Caco-2 (cell line): ENCODE results near the gene PSME4. TPM values are rescaled to one million over a fixed set of nuclear protein-coding genes. Genes with fewer than 3 reads are reported as not detected.
"Not testable (repeated sequence)": the region's sequence is repeated elsewhere in the genome, so short reads cannot be mapped to it uniquely, and the experiment has no call there.

Experiments
- BruUV-seq: library from RNA; stranded (reverse); fragments of 400-500 nt; replicated peaks from 2 replicates; lab custom pipeline; 2021; lab: Mats Ljungman, UMichigan
- CTCF ChIA-PET: fragments of 300-600 bp; sonication (Branson Sonifier 250); formaldehyde crosslinking; loops from one replicate; lab custom pipeline; 2022; ENCODE audit warnings: antibody characterized with exemption; lab: Charles Lee
- POLR2A ChIA-PET: fragments of 300-600 bp; sonication (Branson Sonifier 250); formaldehyde crosslinking; loops from one replicate; lab custom pipeline; 2022; ENCODE audit warnings: antibody characterized with exemption; lab: Charles Lee
- DNase-seq, 2 experiments: peaks; one replicate each; pipeline versions ENCODE4 v3.0.0 to v3.0.0-alpha.2; 2020 to 2022
- H3K27me3 ChIP-seq: replicated peaks from 2 replicates; pipeline ENCODE4 v1.6.0; 2011; ENCODE audit warnings: low read length; ENCODE audit not compliant: control insufficient read depth, insufficient read depth
- H3K36me3 ChIP-seq: 2 replicates; pipeline ENCODE4 v1.5.1; 2011; ENCODE audit warnings: low read length; ENCODE audit not compliant: control insufficient read depth, insufficient read depth
- H3K4me1 ChIP-seq: fragments of 250-450 bp; sonication (Bioruptor Pico); 2 replicates; pipeline ENCODE4 v1.5.1; 2020; ENCODE audit warnings: mild to moderate bottlenecking
- H3K4me3 ChIP-seq: 2 replicates; pipeline ENCODE4 v1.5.1; 2011; ENCODE audit warnings: low read depth, mild to moderate bottlenecking, control low read depth, low read length
- H3K9me3 ChIP-seq: fragments of 250-450 bp; sonication (Bioruptor Pico); 2 replicates; pipeline ENCODE4 v1.5.1; 2020; ENCODE audit warnings: mild to moderate bottlenecking, moderate library complexity
- H3K27ac Mint-ChIP-seq: one replicate; pipeline ENCODE4 v1.8.0; 2022; ENCODE audit warnings: mixed read lengths; ENCODE audit not compliant: unreplicated experiment
- H3K27me3 Mint-ChIP-seq: one replicate; pipeline ENCODE4 v1.8.0; 2022; ENCODE audit warnings: mixed read lengths; ENCODE audit not compliant: insufficient read depth, unreplicated experiment
- H3K36me3 Mint-ChIP-seq: one replicate; pipeline ENCODE4 v1.8.0; 2022; ENCODE audit warnings: mild to moderate bottlenecking, mixed read lengths; ENCODE audit not compliant: insufficient read depth, unreplicated experiment
- H3K4me1 Mint-ChIP-seq: one replicate; pipeline ENCODE4 v1.8.0; 2022; ENCODE audit warnings: low read depth, mixed read lengths; ENCODE audit not compliant: unreplicated experiment
- H3K4me3 Mint-ChIP-seq: one replicate; pipeline ENCODE4 v1.8.0; 2022; ENCODE audit warnings: mild to moderate bottlenecking, moderate library complexity, mixed read lengths; ENCODE audit not compliant: unreplicated experiment
- H3K9me3 Mint-ChIP-seq: one replicate; pipeline ENCODE4 v1.8.0; 2022; ENCODE audit warnings: mixed read lengths; ENCODE audit not compliant: unreplicated experiment
- intact Hi-C: fragments of 100-400 bp; cut with micrococcal nuclease; formaldehyde crosslinking; loops from one replicate; pipeline ENCODE4 v1.10.0; 2022; ENCODE audit not compliant: unreplicated experiment
- total RNA-seq: library from RNA; stranded (reverse); gene quantifications from 2 replicates; pipeline ENCODE4 v1.2.3, GENCODE V29; 2022
- TF ChIP-seq, protein P1 (sequence below), 2 experiments: fragments of 200-600 bp in 1 of 2; IDR thresholded peaks; 1 replicate in 1 of 2; 2 replicates in 1 of 2; pipeline versions ENCODE4 v1.5.1 to v1.8.0; 2011 to 2022; ENCODE audit warnings: antibody characterized with exemption in 1 of 2, control low read depth in 1 of 2, inconsistent platforms in 1 of 2, low read depth in 1 of 2, low read length in 1 of 2, mild to moderate bottlenecking in 1 of 2, moderate library complexity in 1 of 2; ENCODE audit not compliant: insufficient read depth in 1 of 2, severe bottlenecking in 1 of 2, unreplicated experiment in 1 of 2

The PSME4 gene
- total RNA-seq, 1 experiment from 2014 or later, result 79.0 TPM

DNA sequence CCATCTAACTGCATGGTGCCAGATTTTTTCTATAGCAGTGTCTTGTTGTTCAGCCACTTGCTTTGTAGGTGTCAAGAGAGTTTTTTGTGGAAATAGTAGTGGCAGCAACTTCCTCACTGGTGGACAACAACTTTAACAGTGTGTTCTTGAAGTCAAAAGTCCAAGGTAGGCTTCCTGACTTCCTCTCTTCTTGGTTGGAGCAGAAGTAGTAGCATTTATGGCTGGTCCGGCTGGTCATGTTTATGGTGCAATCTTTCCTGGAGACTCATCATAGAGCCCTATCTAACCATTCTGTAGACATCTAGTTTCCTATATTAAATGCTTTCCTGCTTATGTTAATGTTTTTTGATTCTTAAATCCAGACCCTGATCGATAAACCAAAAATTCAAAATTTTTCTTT, 122.7 kb downstream of the PSME4 start:
- Mint-ChIP-seq H3K4me3 (no peak overlapping the region), H3K36me3 (peaks cover 15% of the 10 kb centered on the region), H3K4me1 (peaks cover 7% of the 10 kb centered on the region), H3K9me3 (no peaks in the 10 kb centered on the region), H3K27ac (no peak overlapping the region), H3K27me3 (no peaks in the 10 kb centered on the region)
- intact Hi-C loops, result no loop called here
- no peak overlapping the region for H3K4me3 ChIP-seq
- H3K4me1 ChIP-seq, result no peaks in the 10 kb centered on the region
- no TSS peak for BruUV-seq
- H3K27me3 ChIP-seq, result no peaks in the 10 kb centered on the region
- DNase-seq, result no peak
- CTCF ChIA-PET, result no interaction called here
- POLR2A ChIA-PET, result no interaction called here
- H3K9me3 ChIP-seq, result no peaks in the 10 kb centered on the region
- H3K36me3 ChIP-seq, result no peaks in the 10 kb centered on the region
- TF ChIP-seq, protein P1, sequence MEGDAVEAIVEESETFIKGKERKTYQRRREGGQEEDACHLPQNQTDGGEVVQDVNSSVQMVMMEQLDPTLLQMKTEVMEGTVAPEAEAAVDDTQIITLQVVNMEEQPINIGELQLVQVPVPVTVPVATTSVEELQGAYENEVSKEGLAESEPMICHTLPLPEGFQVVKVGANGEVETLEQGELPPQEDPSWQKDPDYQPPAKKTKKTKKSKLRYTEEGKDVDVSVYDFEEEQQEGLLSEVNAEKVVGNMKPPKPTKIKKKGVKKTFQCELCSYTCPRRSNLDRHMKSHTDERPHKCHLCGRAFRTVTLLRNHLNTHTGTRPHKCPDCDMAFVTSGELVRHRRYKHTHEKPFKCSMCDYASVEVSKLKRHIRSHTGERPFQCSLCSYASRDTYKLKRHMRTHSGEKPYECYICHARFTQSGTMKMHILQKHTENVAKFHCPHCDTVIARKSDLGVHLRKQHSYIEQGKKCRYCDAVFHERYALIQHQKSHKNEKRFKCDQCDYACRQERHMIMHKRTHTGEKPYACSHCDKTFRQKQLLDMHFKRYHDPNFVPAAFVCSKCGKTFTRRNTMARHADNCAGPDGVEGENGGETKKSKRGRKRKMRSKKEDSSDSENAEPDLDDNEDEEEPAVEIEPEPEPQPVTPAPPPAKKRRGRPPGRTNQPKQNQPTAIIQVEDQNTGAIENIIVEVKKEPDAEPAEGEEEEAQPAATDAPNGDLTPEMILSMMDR (IDR thresholded peaks at IDR 0.05; ENCODE audit: insufficient read depth in 1 of 2, low read depth in 1 of 2, low read length in 1 of 2, severe bottlenecking in 1 of 2, unreplicated experiment in 1 of 2), result no peak

DNA sequence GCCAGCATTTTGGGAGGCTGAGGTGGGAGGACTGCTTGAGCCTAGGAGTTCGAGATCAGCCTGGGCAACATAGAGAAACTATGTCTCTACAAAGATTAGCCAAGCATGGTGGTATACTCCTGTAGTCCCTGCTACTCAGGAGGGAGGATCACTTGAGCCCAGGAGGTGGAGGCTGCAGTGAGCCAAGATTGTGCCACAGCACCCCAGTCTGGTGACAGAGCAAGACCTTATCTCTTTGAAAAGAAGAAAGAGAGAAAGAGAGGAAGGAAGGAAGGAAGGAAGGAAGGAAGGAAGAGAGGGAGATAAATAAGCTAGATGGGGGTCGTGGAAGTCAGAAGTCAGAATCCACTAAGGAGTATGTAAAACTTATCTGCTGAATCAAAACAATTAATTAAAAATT, 127.2 kb downstream of the PSME4 start:
- DNase-seq, result no peak
- intact Hi-C loops, result no loop called here
- H3K4me1 ChIP-seq, result no peaks in the 10 kb centered on the region
- Mint-ChIP-seq H3K27me3 (no peaks in the 10 kb centered on the region), H3K9me3 (no peaks in the 10 kb centered on the region), H3K4me1 (peaks cover 7% of the 10 kb centered on the region), H3K27ac (no peak overlapping the region), H3K4me3 (no peak overlapping the region), H3K36me3 (peaks cover 15% of the 10 kb centered on the region)
- no peak overlapping the region for H3K4me3 ChIP-seq
- TF ChIP-seq, protein P1 (IDR thresholded peaks at IDR 0.05; ENCODE audit: insufficient read depth in 1 of 2, low read depth in 1 of 2, low read length in 1 of 2, severe bottlenecking in 1 of 2, unreplicated experiment in 1 of 2), result no peak
- BruUV-seq, result no TSS peak
- H3K9me3 ChIP-seq, result 0 out of 2 replicates have a peak, but pooled peaks cover 2% of the 10 kb centered on the region
- ChIA-PET POLR2A (no interaction called here), CTCF (no interaction called here)
- H3K27me3 ChIP-seq, result no peaks in the 10 kb centered on the region
- H3K36me3 ChIP-seq, result no peaks in the 10 kb centered on the region

DNA sequence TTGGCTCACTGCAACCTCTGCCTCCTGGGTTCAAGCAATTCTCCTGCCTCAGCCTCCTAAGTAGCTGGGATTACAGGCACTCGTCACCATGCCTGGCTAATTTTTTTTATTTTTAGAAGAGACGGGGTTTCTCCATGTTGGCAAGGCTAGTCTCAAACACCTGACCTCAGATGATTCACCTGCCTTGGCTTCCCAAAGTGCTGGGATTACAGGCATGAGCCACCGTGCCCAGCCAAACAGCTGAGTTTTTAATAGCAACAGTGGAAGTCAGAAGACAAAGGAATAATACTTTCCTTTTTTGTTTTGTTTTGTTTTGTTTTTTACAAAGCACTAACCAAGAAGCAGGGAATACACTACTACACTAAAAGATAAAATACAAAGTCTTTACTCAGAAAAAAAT, 127.9 kb downstream of the PSME4 start:
- DNase-seq, result no peak
- intact Hi-C loops, result no loop called here
- no TSS peak for BruUV-seq
- ChIA-PET POLR2A (no interaction called here), CTCF (no interaction called here)
- Mint-ChIP-seq H3K27me3 (no peaks in the 10 kb centered on the region), H3K36me3 (peaks cover 15% of the 10 kb centered on the region), H3K9me3 (no peaks in the 10 kb centered on the region), H3K4me1 (peaks cover 7% of the 10 kb centered on the region), H3K27ac (no peak overlapping the region), H3K4me3 (no peak overlapping the region)
- no peaks in the 10 kb centered on the region for H3K4me1 ChIP-seq
- no peak overlapping the region for H3K4me3 ChIP-seq
- H3K9me3 ChIP-seq, result 0 out of 2 replicates have a peak, but pooled peaks cover 2% of the 10 kb centered on the region
- no peaks in the 10 kb centered on the region for H3K27me3 ChIP-seq
- H3K36me3 ChIP-seq, result no peaks in the 10 kb centered on the region
- TF ChIP-seq, protein P1 (IDR thresholded peaks at IDR 0.05; ENCODE audit: insufficient read depth in 1 of 2, low read depth in 1 of 2, low read length in 1 of 2, severe bottlenecking in 1 of 2, unreplicated experiment in 1 of 2), result no peak

DNA sequence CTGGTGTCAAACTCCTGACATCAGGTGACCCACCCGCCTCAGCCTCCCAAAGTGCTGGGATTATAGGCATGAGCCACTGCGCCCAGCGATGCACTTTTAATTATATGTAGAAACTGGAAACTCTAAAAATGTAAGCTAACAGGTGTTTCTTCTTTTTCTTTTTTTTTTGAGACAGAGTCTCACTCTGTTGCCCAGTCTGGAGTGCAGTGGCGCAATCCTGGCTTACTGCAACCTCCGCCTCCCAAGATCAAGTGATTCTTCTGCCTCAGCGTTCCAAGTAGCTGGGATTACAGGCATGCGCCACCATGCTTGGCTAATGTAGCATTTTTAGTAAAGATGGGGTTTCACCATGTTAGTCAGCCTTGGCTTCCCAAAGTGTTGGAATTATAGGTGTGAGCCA, 129.1 kb downstream of the PSME4 start:
- H3K9me3 Mint-ChIP-seq, result not testable (repeated sequence)

More for the DNA sequence above, 129.1 kb downstream of the PSME4 start:
- H3K4me3 Mint-ChIP-seq, DNase-seq, H3K4me1 Mint-ChIP-seq, POLR2A ChIA-PET, BruUV-seq, H3K36me3 ChIP-seq, H3K4me1 ChIP-seq, H3K27me3 ChIP-seq, CTCF ChIA-PET, H3K9me3 ChIP-seq, intact Hi-C loops, H3K27ac Mint-ChIP-seq, H3K27me3 Mint-ChIP-seq, H3K4me3 ChIP-seq: not testable (repeated sequence)
- H3K36me3 Mint-ChIP-seq, result peaks cover 15% of the 10 kb centered on the region
